ENCODE results near the gene NR1D2.

NR1D2 gene

DNA sequence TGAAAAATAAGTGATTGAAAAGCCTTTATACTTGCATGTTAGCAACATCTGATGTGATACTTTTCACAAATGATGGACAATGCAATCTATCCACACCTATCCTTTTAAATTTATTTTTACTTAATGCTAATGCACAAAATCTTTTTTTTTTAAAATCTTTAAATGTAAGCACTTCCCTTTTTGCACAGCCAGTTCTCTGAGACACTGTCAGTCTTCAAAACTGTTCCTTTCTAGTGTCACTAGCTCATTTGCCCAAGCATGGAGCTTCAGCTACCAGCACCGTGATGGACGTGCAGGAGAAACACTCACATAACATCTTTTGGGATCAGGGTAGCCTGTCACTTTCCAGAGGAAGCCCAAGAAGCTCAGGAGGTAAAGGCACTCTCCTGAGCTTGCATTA lies 50.1 kb downstream of the NR1D2 start:
- H3K4me3 ChIP-seq (IDR thresholded peaks at IDR 0.05; ENCODE audit: insufficient read depth, low read depth, low read length) = no peak overlapping the region
- no peaks in the 10 kb centered on the region for H4K20me1 ChIP-seq (ENCODE audit: insufficient read depth)
- no peak for TF ChIP-seq CTCF (conservative IDR thresholded peaks at IDR 0.05; ENCODE audit: low read depth, low read length)
- no peaks in the 10 kb centered on the region for H3K36me3 ChIP-seq (ENCODE audit: insufficient read depth)
- no peaks in the 10 kb centered on the region for H3K4me1 ChIP-seq (ENCODE audit: low read depth, poor library complexity, severe bottlenecking)
- H3K9ac ChIP-seq = no peak overlapping the region
- no peak overlapping the region for H3K27ac ChIP-seq
- no peaks in the 10 kb centered on the region for H3K27me3 ChIP-seq (ENCODE audit: insufficient read depth, low read depth)
- no peak overlapping the region for H3K4me2 ChIP-seq
- H2AFZ ChIP-seq (ENCODE audit: low read depth) = no peak overlapping the region
- H3K79me2 ChIP-seq (ENCODE audit: insufficient read depth, low read depth) = no peaks in the 10 kb centered on the region

- Histone ChIP-seq H3K79me2 (ENCODE audit: insufficient read depth, low read depth) (no peaks in the 10 kb centered on the region), H3K27ac (no peak overlapping the region), H4K20me1 (ENCODE audit: insufficient read depth) (no peaks in the 10 kb centered on the region), H3K4me2 (no peak overlapping the region), H3K36me3 (ENCODE audit: insufficient read depth) (no peaks in the 10 kb centered on the region), H3K4me3 (IDR thresholded peaks at IDR 0.05; ENCODE audit: insufficient read depth, low read depth, low read length) (no peak overlapping the region), H3K9ac (no peak overlapping the region), H3K27me3 (ENCODE audit: insufficient read depth, low read depth) (no peaks in the 10 kb centered on the region), H2AFZ (ENCODE audit: low read depth) (no peak overlapping the region), H3K4me1 (ENCODE audit: low read depth, poor library complexity, severe bottlenecking) (no peaks in the 10 kb centered on the region)
- no peak for TF ChIP-seq CTCF (conservative IDR thresholded peaks at IDR 0.05; ENCODE audit: low read depth, low read length)
Measured at GRCh38 chr3:23996095-23996524, 51.0 kb downstream of the NR1D2 start.

DNA sequence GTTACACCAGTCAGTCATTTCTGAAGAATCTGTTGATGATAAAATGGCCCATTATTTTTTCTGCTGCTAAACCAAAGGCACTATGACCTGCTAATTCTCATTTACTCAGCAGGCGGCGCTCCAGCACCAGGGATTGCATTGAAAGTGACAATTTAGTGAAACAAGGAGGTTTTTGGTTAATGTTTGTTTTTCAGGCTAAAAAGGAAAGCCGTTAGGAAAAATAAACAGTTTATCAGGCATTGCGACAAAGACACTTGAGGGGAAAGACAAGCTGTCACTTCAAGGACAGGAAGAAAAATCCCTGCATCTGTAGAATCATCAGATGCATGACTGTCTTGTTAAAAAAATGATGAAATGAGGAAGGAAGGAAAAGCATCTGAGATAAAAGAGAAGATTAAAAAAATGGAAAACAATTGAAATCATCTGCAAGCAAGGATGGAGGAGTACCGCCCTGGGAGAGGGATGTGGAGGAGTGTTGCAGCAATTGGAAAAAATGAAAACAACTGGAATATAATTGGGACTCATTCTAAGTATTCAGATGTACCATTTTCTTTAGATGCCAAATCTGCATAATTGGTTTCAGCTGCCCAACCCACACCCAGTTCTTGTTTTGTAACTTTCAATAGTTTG lies 54.0 kb downstream of the NR1D2 start:
- Histone ChIP-seq H3K4me2 (no peak overlapping the region), H3K4me3 (IDR thresholded peaks at IDR 0.05; ENCODE audit: insufficient read depth, low read depth, low read length) (no peak overlapping the region), H3K27me3 (ENCODE audit: insufficient read depth, low read depth) (no peaks in the 10 kb centered on the region), H4K20me1 (ENCODE audit: insufficient read depth) (no peaks in the 10 kb centered on the region), H3K79me2 (ENCODE audit: insufficient read depth, low read depth) (no peaks in the 10 kb centered on the region), H2AFZ (ENCODE audit: low read depth) (no peak overlapping the region; the same call in 1 of the 2 replicates), H3K4me1 (ENCODE audit: low read depth, poor library complexity, severe bottlenecking) (no peaks in the 10 kb centered on the region), H3K36me3 (ENCODE audit: insufficient read depth) (no peaks in the 10 kb centered on the region), H3K9ac (no peak overlapping the region), H3K27ac (no peak overlapping the region)
- peak; percentile 86 for TF ChIP-seq CTCF (conservative IDR thresholded peaks at IDR 0.05; ENCODE audit: low read depth, low read length)

GRCh38 chr3:24002129-24002528 lies 57.0 kb downstream of the NR1D2 start:
- TF ChIP-seq CTCF (conservative IDR thresholded peaks at IDR 0.05; ENCODE audit: low read depth, low read length) = no peak
- Histone ChIP-seq H3K4me3 (IDR thresholded peaks at IDR 0.05; ENCODE audit: insufficient read depth, low read depth, low read length) (no peak overlapping the region), H3K36me3 (ENCODE audit: insufficient read depth) (no peaks in the 10 kb centered on the region), H3K27me3 (ENCODE audit: insufficient read depth, low read depth) (no peaks in the 10 kb centered on the region), H3K9ac (no peak overlapping the region), H4K20me1 (ENCODE audit: insufficient read depth) (no peaks in the 10 kb centered on the region), H3K4me1 (ENCODE audit: low read depth, poor library complexity, severe bottlenecking) (no peaks in the 10 kb centered on the region), H3K79me2 (ENCODE audit: insufficient read depth, low read depth) (no peaks in the 10 kb centered on the region), H3K27ac (no peak overlapping the region), H2AFZ (ENCODE audit: low read depth) (no peak overlapping the region), H3K4me2 (no peak overlapping the region)

Measured in KMS-11 (cell line).